CD8-positive, alpha-beta memory T cell (primary cell): Measurements from ENCODE around the gene FGG. TPM values are rescaled to one million over a fixed set of nuclear protein-coding genes. Genes with fewer than 3 reads are reported as not detected.

ENCODE experiments used
- CTCF ChIA-PET: fragments of 350-600 bp; sonication (Branson Sonifier 250); formaldehyde crosslinking; loops from one replicate; lab custom pipeline; 2021; ENCODE audit warnings: antibody characterized with exemption; lab: Charles Lee
- POLR2A ChIA-PET: fragments of 350-600 bp; sonication (Branson Sonifier 250); formaldehyde crosslinking; loops from one replicate; lab custom pipeline; 2021; ENCODE audit warnings: antibody characterized with exemption; lab: Charles Lee
- DNase-seq, 5 donors: peaks; one replicate each; pipeline versions ENCODE4 v3.0.0 to v3.0.0-alpha.2; 2020 to 2022; ENCODE audit warnings: mixed read lengths in 1 of 5
- H3K27ac ChIP-seq: one replicate; pipeline ENCODE4 v1.7.0; 2013; ENCODE audit warnings: low read depth, mild to moderate bottlenecking, low read length, moderate library complexity
- H3K27me3 ChIP-seq: 2 replicates; pipeline ENCODE4 v1.7.0; 2013; ENCODE audit warnings: low read length, mild to moderate bottlenecking; ENCODE audit not compliant: insufficient read depth, poor library complexity, severe bottlenecking
- H3K36me3 ChIP-seq: 2 replicates; pipeline ENCODE4 v1.7.0; 2013; ENCODE audit warnings: mild to moderate bottlenecking, low read length, moderate library complexity; ENCODE audit not compliant: insufficient read depth
- H3K4me1 ChIP-seq: 2 replicates; pipeline ENCODE4 v1.7.0; 2013; ENCODE audit warnings: mild to moderate bottlenecking, low read length, moderate library complexity; ENCODE audit not compliant: insufficient read depth
- H3K4me3 ChIP-seq: 2 replicates; pipeline ENCODE4 v1.7.0; 2013; ENCODE audit warnings: mild to moderate bottlenecking, low read length
- H3K9me3 ChIP-seq: 2 replicates; pipeline ENCODE4 v1.7.0; 2013; ENCODE audit warnings: mild to moderate bottlenecking, low read length
- H3K27ac Mint-ChIP-seq, 8 donors: one replicate each; pipeline ENCODE4 v1.8.0; 2020 to 2021; ENCODE audit warnings: mixed read lengths in 8 of 8, mild to moderate bottlenecking in 6 of 8, inconsistent platforms in 3 of 8, moderate library complexity in 3 of 8
- H3K27me3 Mint-ChIP-seq, 2 donors: one replicate each; pipeline ENCODE4 v1.8.0; 2020 to 2021; ENCODE audit warnings: mixed read lengths in 2 of 2, mild to moderate bottlenecking in 1 of 2, moderate library complexity in 1 of 2
- H3K36me3 Mint-ChIP-seq, 3 donors: one replicate each; pipeline ENCODE4 v1.8.0; 2020 to 2021; ENCODE audit warnings: mixed read lengths in 3 of 3, inconsistent platforms in 1 of 3, mild to moderate bottlenecking in 1 of 3
- H3K4me1 Mint-ChIP-seq, 3 donors: one replicate each; pipeline ENCODE4 v1.8.0; 2020 to 2021; ENCODE audit warnings: mixed read lengths in 3 of 3, inconsistent platforms in 1 of 3, mild to moderate bottlenecking in 1 of 3
- H3K4me3 Mint-ChIP-seq, 7 donors: one replicate each; pipeline ENCODE4 v1.8.0; 2020 to 2021; ENCODE audit warnings: mixed read lengths in 7 of 7, mild to moderate bottlenecking in 6 of 7, moderate library complexity in 4 of 7, inconsistent platforms in 2 of 7
- H3K9me3 Mint-ChIP-seq, 5 donors: one replicate each; pipeline ENCODE4 v1.8.0; 2020 to 2022; ENCODE audit warnings: mixed read lengths in 5 of 5, mild to moderate bottlenecking in 3 of 5, moderate library complexity in 2 of 5, inconsistent platforms in 1 of 5
- polyA plus RNA-seq: library from polyadenylated mRNA; unstranded; fragments of 300-500 nt; fragmentation: Illumina TruSeq; gene quantifications from one replicate; pipeline ENCODE4 v1.2.3, GENCODE V29; 2021
- total RNA-seq, 2 experiments: library from RNA; stranded (reverse); gene quantifications; one replicate each; pipeline ENCODE4 v1.2.3, GENCODE V29; 2021

FGG gene
- total and polyA plus RNA-seq, 3 experiments from 2014 or later: not detected

DNA sequence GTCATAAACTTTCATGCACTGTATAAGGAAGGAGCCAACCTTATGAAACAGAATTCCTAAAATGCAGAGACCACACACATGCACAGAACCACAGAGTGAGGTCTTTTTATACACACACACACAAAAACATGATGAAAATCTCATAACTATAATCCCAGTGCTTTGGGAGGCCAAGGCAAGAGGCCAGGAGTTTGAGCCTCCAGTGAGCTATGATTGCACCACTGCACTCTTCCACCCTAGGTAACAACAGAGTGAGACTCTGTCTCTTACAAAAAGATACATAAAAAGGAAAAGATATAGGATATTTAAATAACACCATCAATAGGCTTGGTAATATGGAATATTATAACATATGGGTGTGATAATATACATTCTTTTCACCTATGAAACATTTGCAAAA, 32.5 kb downstream of the FGG start:
- Mint-ChIP-seq H3K36me3 (no peaks in the 10 kb centered on the region), H3K27me3 (peaks cover 10 to 30% of the 10 kb centered on the region in 2 donors), H3K4me3 (no peak overlapping the region), H3K4me1 (no peaks in the 10 kb centered on the region), H3K27ac (no peak overlapping the region), H3K9me3 (no peaks in the 10 kb centered on the region)
- no peak overlapping the region for H3K27ac ChIP-seq
- no peak overlapping the region for H3K4me3 ChIP-seq
- CTCF ChIA-PET: interaction anchor here (1.3 kb wide), 1 partner anchor 26 kb away, joined by 3 read pairs; no protein-coding TSS in a partner anchor
- H3K9me3 ChIP-seq: no peaks in the 10 kb centered on the region
- H3K27me3 ChIP-seq: no peaks in the 10 kb centered on the region
- no peak for DNase-seq
- no peaks in the 10 kb centered on the region for H3K36me3 ChIP-seq
- H3K4me1 ChIP-seq: no peaks in the 10 kb centered on the region
- POLR2A ChIA-PET: no interaction called here

DNA sequence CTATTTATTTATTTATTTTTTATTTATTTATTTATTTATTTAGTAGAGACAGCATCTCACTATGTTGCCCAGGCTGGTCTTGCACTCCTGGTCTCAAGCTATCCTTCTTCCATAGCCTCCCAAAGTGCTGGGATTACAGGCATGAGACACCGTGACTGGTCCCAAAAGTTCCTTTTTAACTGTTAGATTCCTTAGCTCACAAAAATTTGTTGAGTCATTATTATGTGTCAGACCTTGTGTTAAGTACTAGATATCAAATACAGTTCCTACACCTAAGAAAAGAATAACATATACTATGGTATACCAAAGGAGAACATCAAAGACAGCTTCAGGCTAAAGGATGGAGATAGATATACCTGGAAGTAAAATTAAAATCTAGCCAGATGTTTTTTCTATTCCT, 33.5 kb downstream of the FGG start:
- Histone ChIP-seq H3K4me3 (no peak overlapping the region), H3K9me3 (no peaks in the 10 kb centered on the region), H3K27me3 (no peaks in the 10 kb centered on the region), H3K27ac (no peak overlapping the region), H3K36me3 (no peaks in the 10 kb centered on the region), H3K4me1 (no peaks in the 10 kb centered on the region)
- ChIA-PET POLR2A (no interaction called here), CTCF (no interaction called here)
- no peaks in the 10 kb centered on the region for H3K36me3 Mint-ChIP-seq
- H3K9me3 Mint-ChIP-seq: no peaks in the 10 kb centered on the region
- DNase-seq: no peak
- no peaks in the 10 kb centered on the region for H3K4me1 Mint-ChIP-seq
- H3K27ac Mint-ChIP-seq: no peak overlapping the region
- H3K27me3 Mint-ChIP-seq: peaks cover 10 to 32% of the 10 kb centered on the region in 2 donors
- H3K4me3 Mint-ChIP-seq: no peak overlapping the region

- no peak overlapping the region for H3K27ac ChIP-seq
- H3K9me3 ChIP-seq: no peaks in the 10 kb centered on the region
- Mint-ChIP-seq H3K4me3 (no peak overlapping the region), H3K4me1 (no peaks in the 10 kb centered on the region), H3K27me3 (peaks cover 10 to 32% of the 10 kb centered on the region in 2 donors), H3K36me3 (no peaks in the 10 kb centered on the region), H3K9me3 (no peaks in the 10 kb centered on the region), H3K27ac (no peak overlapping the region)
- POLR2A ChIA-PET: no interaction called here
- no peak for DNase-seq
- H3K27me3 ChIP-seq: no peaks in the 10 kb centered on the region
- CTCF ChIA-PET: no interaction called here
- no peaks in the 10 kb centered on the region for H3K36me3 ChIP-seq
- H3K4me1 ChIP-seq: no peaks in the 10 kb centered on the region
- H3K4me3 ChIP-seq: no peak overlapping the region
Measured at GRCh38 chr4:154577324-154577723, 35.1 kb downstream of the FGG start.

DNA sequence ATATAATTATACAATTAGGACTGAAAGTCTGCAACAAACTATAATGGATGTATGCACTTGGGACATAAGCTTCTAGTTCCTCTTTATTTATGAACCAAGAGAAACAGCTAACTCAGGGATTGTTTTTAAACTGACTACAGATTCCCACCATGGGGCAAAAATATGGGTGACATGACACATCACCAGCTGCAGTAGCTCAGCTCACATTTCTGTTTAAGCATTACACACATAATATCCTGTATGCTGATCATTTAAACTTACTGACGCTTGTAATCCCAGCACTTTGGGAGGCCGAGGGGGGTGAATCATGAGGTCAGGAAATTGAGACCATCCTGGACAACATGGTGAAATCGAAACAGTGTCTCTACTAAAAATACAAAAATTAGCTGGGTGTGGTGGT, 38.1 kb downstream of the FGG start:
- no peaks in the 10 kb centered on the region for H3K36me3 Mint-ChIP-seq
- ChIA-PET CTCF (no interaction called here), POLR2A (no interaction called here)
- H3K27ac Mint-ChIP-seq: no peak overlapping the region
- H3K9me3 ChIP-seq: no peaks in the 10 kb centered on the region
- H3K27me3 Mint-ChIP-seq: peaks cover 14 to 50% of the 10 kb centered on the region in 2 donors
- peak overlapping the region in 1 of 7 donors; percentile 68 for H3K4me3 Mint-ChIP-seq
- no peaks in the 10 kb centered on the region for H3K4me1 Mint-ChIP-seq
- no peak overlapping the region for H3K4me3 ChIP-seq
- H3K27ac ChIP-seq: no peak overlapping the region
- DNase-seq: no peak
- H3K36me3 ChIP-seq: no peaks in the 10 kb centered on the region
- no peaks in the 10 kb centered on the region for H3K27me3 ChIP-seq
- H3K4me1 ChIP-seq: no peaks in the 10 kb centered on the region
- no peaks in the 10 kb centered on the region for H3K9me3 Mint-ChIP-seq

GRCh38 chr4:154573190-154573870, 39.1 kb downstream of the FGG start:
- ChIA-PET CTCF (no interaction called here), POLR2A (no interaction called here)
- no peaks in the 10 kb centered on the region for H3K4me1 Mint-ChIP-seq
- no peaks in the 10 kb centered on the region for H3K36me3 ChIP-seq
- no peak overlapping the region for H3K27ac ChIP-seq
- no peaks in the 10 kb centered on the region for H3K9me3 ChIP-seq
- no peaks in the 10 kb centered on the region for H3K36me3 Mint-ChIP-seq
- peaks cover 13 to 45% of the 10 kb centered on the region in 2 donors for H3K27me3 Mint-ChIP-seq
- H3K4me3 ChIP-seq: no peak overlapping the region
- H3K4me1 ChIP-seq: no peaks in the 10 kb centered on the region
- no peak for DNase-seq
- H3K9me3 Mint-ChIP-seq: no peaks in the 10 kb centered on the region
- no peak overlapping the region for H3K4me3 Mint-ChIP-seq
- H3K27me3 ChIP-seq: no peaks in the 10 kb centered on the region
- no peak overlapping the region for H3K27ac Mint-ChIP-seq

GRCh38 chr4:154569584-154569983, 42.9 kb downstream of the FGG start:
- ChIA-PET POLR2A (no interaction called here), CTCF (no interaction called here)
- Mint-ChIP-seq H3K9me3 (no peaks in the 10 kb centered on the region), H3K36me3 (no peaks in the 10 kb centered on the region), H3K4me3 (no peak overlapping the region), H3K27me3 (peaks cover 8 to 29% of the 10 kb centered on the region in 2 donors), H3K27ac (no peak overlapping the region), H3K4me1 (no peaks in the 10 kb centered on the region)
- H3K27me3 ChIP-seq: no peaks in the 10 kb centered on the region
- H3K4me1 ChIP-seq: no peaks in the 10 kb centered on the region
- no peak overlapping the region for H3K4me3 ChIP-seq
- DNase-seq: no peak
- no peaks in the 10 kb centered on the region for H3K36me3 ChIP-seq
- H3K27ac ChIP-seq: no peak overlapping the region
- H3K9me3 ChIP-seq: no peaks in the 10 kb centered on the region

DNA sequence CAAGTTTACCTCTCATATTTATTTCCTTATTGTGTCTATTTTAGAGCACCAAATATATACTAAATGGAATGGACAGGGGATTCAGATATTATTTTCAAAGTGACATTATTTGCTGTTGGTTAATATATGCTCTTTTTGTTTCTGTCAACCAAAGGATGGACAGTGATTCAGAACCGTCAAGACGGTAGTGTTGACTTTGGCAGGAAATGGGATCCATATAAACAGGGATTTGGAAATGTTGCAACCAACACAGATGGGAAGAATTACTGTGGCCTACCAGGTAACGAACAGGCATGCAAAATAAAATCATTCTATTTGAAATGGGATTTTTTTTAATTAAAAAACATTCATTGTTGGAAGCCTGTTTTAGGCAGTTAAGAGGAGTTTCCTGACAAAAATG, 43.4 kb downstream of the FGG start:
- ChIA-PET CTCF (no interaction called here), POLR2A (no interaction called here)
- no peaks in the 10 kb centered on the region for H3K4me1 ChIP-seq
- no peaks in the 10 kb centered on the region for H3K9me3 ChIP-seq
- H3K4me1 Mint-ChIP-seq: no peaks in the 10 kb centered on the region
- no peak overlapping the region for H3K27ac ChIP-seq
- no peak overlapping the region for H3K4me3 ChIP-seq
- H3K36me3 Mint-ChIP-seq: no peaks in the 10 kb centered on the region
- no peaks in the 10 kb centered on the region for H3K36me3 ChIP-seq
- DNase-seq: no peak
- peaks cover 8 to 29% of the 10 kb centered on the region in 2 donors for H3K27me3 Mint-ChIP-seq
- H3K27me3 ChIP-seq: no peaks in the 10 kb centered on the region
- H3K27ac Mint-ChIP-seq: no peak overlapping the region
- H3K4me3 Mint-ChIP-seq: no peak overlapping the region
- H3K9me3 Mint-ChIP-seq: no peaks in the 10 kb centered on the region

DNA sequence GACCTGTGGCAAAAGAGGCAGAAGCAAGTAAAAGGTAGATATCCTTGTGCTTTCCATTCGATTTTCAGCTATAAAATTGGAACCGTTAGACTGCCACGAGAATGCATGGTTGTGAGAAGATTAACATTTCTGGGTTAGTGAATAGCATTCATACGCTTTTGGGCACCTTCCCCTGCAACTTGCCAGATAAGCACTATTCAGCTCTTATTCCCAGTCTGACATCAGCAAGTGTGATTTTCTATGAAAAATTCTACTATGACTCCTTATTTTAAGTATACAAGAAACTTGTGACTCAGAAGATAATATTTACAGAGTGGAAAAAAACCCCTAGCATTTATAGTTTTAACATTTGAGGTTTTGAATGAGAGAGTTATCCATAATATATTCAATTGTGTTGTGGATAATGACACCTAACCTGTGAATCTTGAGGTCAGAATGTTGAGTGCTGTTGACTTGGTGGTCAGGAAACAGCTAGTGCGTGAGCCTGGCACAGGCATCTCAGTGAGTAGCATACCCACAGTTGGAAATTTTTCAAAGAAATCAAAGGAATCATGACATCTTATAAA, 45.7 kb downstream of the FGG start:
- Histone ChIP-seq H3K9me3 (no peaks in the 10 kb centered on the region), H3K27me3 (no peaks in the 10 kb centered on the region), H3K27ac (no peak overlapping the region), H3K4me3 (no peak overlapping the region), H3K4me1 (no peaks in the 10 kb centered on the region), H3K36me3 (no peaks in the 10 kb centered on the region)
- Mint-ChIP-seq H3K4me1 (no peaks in the 10 kb centered on the region), H3K9me3 (no peaks in the 10 kb centered on the region), H3K27me3 (peaks cover 6 to 35% of the 10 kb centered on the region in 2 donors), H3K27ac (no peak overlapping the region), H3K4me3 (no peak overlapping the region), H3K36me3 (no peaks in the 10 kb centered on the region)
- DNase-seq: no peak
- CTCF ChIA-PET: no interaction called here
- POLR2A ChIA-PET: no interaction called here
